IMR-90 (cell line): ENCODE measurements around the gene RPUSD2. TPM values are rescaled to one million over a fixed set of nuclear protein-coding genes. Genes with fewer than 3 reads are reported as not detected.

Experiments used
- ATAC-seq: fragments of 200-7000 bp; cut with Tn5 transposase; 2 replicates; pipeline ENCODE4 v1.9.1; 2020; ENCODE audit warnings: low read depth, mild to moderate bottlenecking, moderate library complexity
- BruUV-seq: library from RNA; stranded (reverse); fragments of 400-500 nt; replicated peaks from 2 replicates; lab custom pipeline; 2021; lab: Mats Ljungman, UMichigan
- CTCF ChIA-PET: fragments of 300-600 bp; formaldehyde crosslinking; extraction: SDS; loops from one replicate; lab custom pipeline; 2021; ENCODE audit warnings: antibody characterized with exemption; lab: Yijun Ruan, JAX
- POLR2A ChIA-PET: fragments of 300-600 bp; sonication (Branson Sonifier 250); formaldehyde crosslinking; loops from one replicate; lab custom pipeline; 2022; ENCODE audit warnings: antibody characterized with exemption; ENCODE audit not compliant: unreplicated experiment; lab: Charles Lee
- DNase-seq: peaks from one replicate; pipeline ENCODE4 v3.0.0; 2013
- H2AFZ ChIP-seq: replicated peaks from 2 replicates; pipeline ENCODE3; 2013; ENCODE audit warnings: low read length, mild to moderate bottlenecking; ENCODE audit not compliant: poor library complexity
- H2AK5ac ChIP-seq: 2 replicates; pipeline ENCODE4 v1.6.1; 2013; ENCODE audit warnings: low read depth, low read length, inconsistent platforms
- H2AK9ac ChIP-seq: replicated peaks from 2 replicates; pipeline ENCODE3; 2013; ENCODE audit warnings: mild to moderate bottlenecking, low read depth, low read length, moderate library complexity; ENCODE audit not compliant: poor library complexity
- H2BK120ac ChIP-seq: 2 replicates; pipeline ENCODE4 v1.6.1; 2013; ENCODE audit warnings: low read depth, low read length, inconsistent platforms
- H2BK15ac ChIP-seq: 3 replicates; pipeline ENCODE4 v1.6.1; 2013; ENCODE audit warnings: low read depth, low read length, inconsistent platforms
- H2BK20ac ChIP-seq: 2 replicates; pipeline ENCODE4 v1.6.1; 2013; ENCODE audit warnings: low read depth, mild to moderate bottlenecking, inconsistent platforms, low read length, moderate library complexity
- H2BK5ac ChIP-seq: 2 replicates; pipeline ENCODE4 v1.6.1; 2013; ENCODE audit warnings: mild to moderate bottlenecking, low read depth, low read length, inconsistent platforms; ENCODE audit not compliant: poor library complexity, severe bottlenecking
- H3K14ac ChIP-seq: replicated peaks from 2 replicates; pipeline ENCODE4 v1.6.1; 2013; ENCODE audit warnings: low read depth, low read length, inconsistent platforms
- H3K18ac ChIP-seq: 2 replicates; pipeline ENCODE4 v1.6.1; 2013; ENCODE audit warnings: low read depth, low read length, control low read depth
- H3K23ac ChIP-seq: 2 replicates; pipeline ENCODE4 v1.6.1; 2013; ENCODE audit warnings: low read depth, low read length, inconsistent platforms
- H3K27ac ChIP-seq: 2 replicates; pipeline ENCODE4 v1.5.1; 2013; ENCODE audit warnings: mild to moderate bottlenecking, control low read depth, low read length; ENCODE audit not compliant: insufficient read depth
- H3K27me3 ChIP-seq: 2 replicates; pipeline ENCODE4 v1.6.1; 2013; ENCODE audit warnings: low read length; ENCODE audit not compliant: control insufficient read depth, insufficient read depth
- H3K36me3 ChIP-seq: 2 replicates; pipeline ENCODE4 v1.6.1; 2013; ENCODE audit warnings: low read length, mixed read lengths; ENCODE audit not compliant: control insufficient read depth, insufficient read depth
- H3K4ac ChIP-seq: 2 replicates; pipeline ENCODE4 v1.6.1; 2013; ENCODE audit warnings: low read depth, low read length, inconsistent platforms
- H3K4me1 ChIP-seq: 2 replicates; pipeline ENCODE4 v1.6.1; 2013; ENCODE audit warnings: low read length, mixed read lengths; ENCODE audit not compliant: control insufficient read depth, insufficient read depth
- H3K4me2 ChIP-seq: 2 replicates; pipeline ENCODE4 v1.6.1; 2013; ENCODE audit warnings: low read depth, mild to moderate bottlenecking, control low read depth, low read length, moderate library complexity
- H3K4me3 ChIP-seq: 2 replicates; pipeline ENCODE4 v1.5.1; 2013; ENCODE audit warnings: low read depth, mild to moderate bottlenecking, control low read depth, low read length, moderate library complexity; ENCODE audit not compliant: insufficient read depth
- H3K56ac ChIP-seq: 2 replicates; pipeline ENCODE4 v1.6.1; 2013; ENCODE audit warnings: low read length, inconsistent platforms; ENCODE audit not compliant: insufficient read depth; ENCODE audit errors: extremely low read depth
- H3K79me1 ChIP-seq, 2 experiments: 2 replicates each; pipeline ENCODE4 v1.6.1; 2013; ENCODE audit warnings: low read length in 2 of 2, inconsistent platforms in 1 of 2, low read depth in 1 of 2
- H3K9ac ChIP-seq: 2 replicates; pipeline ENCODE4 v1.6.1; 2013; ENCODE audit warnings: low read depth, low read length, control low read depth
- H3K9me1 ChIP-seq: 2 replicates; pipeline ENCODE4 v1.6.1; 2013; ENCODE audit warnings: low read length, inconsistent platforms; ENCODE audit not compliant: insufficient read depth
- H3K9me3 ChIP-seq: 2 replicates; pipeline ENCODE4 v1.6.1; 2013; ENCODE audit warnings: low read length; ENCODE audit not compliant: control insufficient read depth, insufficient read depth
- H4K20me1 ChIP-seq: 2 replicates; pipeline ENCODE4 v1.6.1; 2013; ENCODE audit warnings: low read length, inconsistent platforms; ENCODE audit not compliant: insufficient read depth
- H4K5ac ChIP-seq: 2 replicates; pipeline ENCODE4 v1.6.1; 2013; ENCODE audit warnings: mild to moderate bottlenecking, low read depth, low read length, control low read depth
- H4K8ac ChIP-seq, 2 experiments: 2 replicates each; pipeline ENCODE4 v1.6.1; 2013; ENCODE audit warnings: low read depth in 2 of 2, low read length in 2 of 2, control low read depth in 1 of 2, inconsistent platforms in 1 of 2
- H4K91ac ChIP-seq: 2 replicates; pipeline ENCODE4 v1.6.1; 2013; ENCODE audit warnings: low read depth, low read length, inconsistent platforms; ENCODE audit not compliant: insufficient read depth
- BHLHE40 ChIP-seq: fragments of 150-350 bp; IDR thresholded peaks from 2 replicates; pipeline ENCODE4 v1.6.1; 2016; ENCODE audit warnings: mild to moderate bottlenecking, low read depth, low read length
- CEBPB ChIP-seq: IDR thresholded peaks from 2 replicates; pipeline ENCODE4 v1.6.1; 2012; ENCODE audit warnings: low read depth, low read length, improper control_type of control experiment
- CHD1 ChIP-seq: IDR thresholded peaks from 2 replicates; pipeline ENCODE4 v1.6.1; 2012; ENCODE audit warnings: low read depth, low read length, improper control_type of control experiment
- FOS ChIP-seq: fragments of 150-350 bp; IDR thresholded peaks from 2 replicates; pipeline ENCODE4 v1.6.1; 2016; ENCODE audit warnings: low read depth, low read length
- MAFK ChIP-seq: IDR thresholded peaks from 2 replicates; pipeline ENCODE4 v1.6.1; 2012; ENCODE audit warnings: low read depth, low read length, improper control_type of control experiment
- MXI1 ChIP-seq: IDR thresholded peaks from 2 replicates; pipeline ENCODE4 v1.6.1; 2012; ENCODE audit warnings: low read depth, mild to moderate bottlenecking, low read length, moderate library complexity, borderline replicate concordance
- NFE2L2 ChIP-seq: fragments of 150-350 bp; IDR thresholded peaks from 2 replicates; pipeline ENCODE4 v1.6.1; 2016; ENCODE audit warnings: low read depth, mild to moderate bottlenecking, low read length
- POLR2A ChIP-seq: IDR thresholded peaks from 2 replicates; pipeline ENCODE4 v1.6.1; 2012; ENCODE audit warnings: mild to moderate bottlenecking, low read depth, low read length
- RAD21 ChIP-seq: IDR thresholded peaks from 2 replicates; pipeline ENCODE4 v1.6.1; 2012; ENCODE audit warnings: low read length, improper control_type of control experiment
- RCOR1 ChIP-seq: IDR thresholded peaks from 2 replicates; pipeline ENCODE4 v1.6.1; 2012; ENCODE audit warnings: mild to moderate bottlenecking, low read length, improper control_type of control experiment; ENCODE audit not compliant: insufficient replicate concordance
- RFX5 ChIP-seq: IDR thresholded peaks from 2 replicates; pipeline ENCODE4 v1.8.0; 2012; ENCODE audit warnings: low read depth, mild to moderate bottlenecking, low read length, moderate library complexity
- SMC3 ChIP-seq: fragments of 150-350 bp; IDR thresholded peaks from 2 replicates; pipeline ENCODE4 v1.6.1; 2016; ENCODE audit warnings: low read depth, mild to moderate bottlenecking, antibody characterized with exemption, low read length, moderate library complexity
- WGBS, 2 experiments: methylation state at CpG; one replicate each; pipeline versions ENCODE4 v1.1.5 to v1.1.7; 2013; ENCODE audit warnings: missing lambda C conversion rate in 2 of 2; ENCODE audit not compliant: insufficient read length in 1 of 2; ENCODE audit errors: extremely low coverage in 2 of 2; 5-methylcytosine and 5-hydroxymethylcytosine counted together
- dilution Hi-C: fragments of 300-500 bp; cut with HindIII; formaldehyde crosslinking; loops from one replicate; pipeline ENCODE4 v1.14.3; 2018; ENCODE audit warnings: low sequenced_read_pairs; ENCODE audit not compliant: unreplicated experiment
- in situ Hi-C: fragments of 300-500 bp; cut with MboI; formaldehyde crosslinking; loops from 3 replicates; pipeline ENCODE4 v1.14.3; 2019; ENCODE audit warnings: low sequenced_read_pairs, inconsistent platforms, mixed read lengths
- intact Hi-C: fragments of 100-400 bp; cut with micrococcal nuclease; formaldehyde crosslinking; loops from 2 replicates; pipeline ENCODE4 v1.10.0; 2022
- polyA plus RNA-seq, 3 experiments: library from polyadenylated mRNA; depleted of rRNA; stranded (reverse); fragments of >200 nt; gene quantifications; 2 replicates each; pipeline ENCODE4 v1.2.3, GENCODE V29; 2012; ENCODE audit warnings: low replicate concordance in 1 of 3
- total RNA-seq: library from RNA; depleted of rRNA; stranded (reverse); fragments of >200 nt; gene quantifications from 2 replicates; pipeline ENCODE4 v1.2.3, GENCODE V29; 2012
- TF ChIP-seq, protein P1 (sequence below): fragments of 150-350 bp; IDR thresholded peaks from 2 replicates; pipeline ENCODE4 v1.6.1; 2017; ENCODE audit warnings: mild to moderate bottlenecking, antibody characterized with exemption, low read length, low read depth
- TF ChIP-seq, protein P2 (sequence below): fragments of 150-350 bp; IDR thresholded peaks from 2 replicates; pipeline ENCODE4 v1.6.1; 2016; ENCODE audit warnings: low read depth, mild to moderate bottlenecking, low read length, moderate library complexity, borderline replicate concordance
- TF ChIP-seq, protein P3 (sequence below): conservative IDR thresholded peaks from 2 replicates; pipeline ENCODE4 v1.5.1; 2012; ENCODE audit warnings: mild to moderate bottlenecking, low read depth, low read length, improper control_type of control experiment

RPUSD2 gene
- total and polyA plus RNA-seq, 2 of the 4 experiments (the other 2 are of a cell fraction), result 7.4 to 13.4 TPM

DNA sequence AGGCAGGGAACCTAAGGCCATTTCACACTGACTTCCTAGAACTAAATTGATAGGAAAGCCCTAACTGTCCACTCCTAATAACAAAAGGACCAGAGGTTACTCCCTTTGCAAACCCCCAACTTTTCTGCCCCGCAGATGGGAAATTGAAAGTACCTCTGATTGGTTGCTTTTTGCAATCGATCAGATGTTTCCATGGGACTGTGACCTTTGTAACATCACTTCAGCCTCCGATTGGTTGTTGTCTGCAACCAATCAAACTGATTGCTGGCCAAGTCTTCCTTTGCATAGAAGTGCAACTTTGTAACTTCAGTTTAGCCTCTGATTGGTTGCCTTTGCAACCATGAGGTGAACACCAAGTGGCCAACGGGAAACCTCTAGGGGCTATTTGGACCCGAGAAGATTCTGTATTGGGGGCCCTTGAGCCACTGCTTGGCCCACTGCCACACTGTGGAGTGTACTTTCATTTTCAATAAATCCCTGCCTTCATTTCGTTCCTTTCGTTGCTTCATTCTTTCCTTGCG lies 13.7 kb downstream of the RPUSD2 start:
- TF ChIP-seq, protein P1, sequence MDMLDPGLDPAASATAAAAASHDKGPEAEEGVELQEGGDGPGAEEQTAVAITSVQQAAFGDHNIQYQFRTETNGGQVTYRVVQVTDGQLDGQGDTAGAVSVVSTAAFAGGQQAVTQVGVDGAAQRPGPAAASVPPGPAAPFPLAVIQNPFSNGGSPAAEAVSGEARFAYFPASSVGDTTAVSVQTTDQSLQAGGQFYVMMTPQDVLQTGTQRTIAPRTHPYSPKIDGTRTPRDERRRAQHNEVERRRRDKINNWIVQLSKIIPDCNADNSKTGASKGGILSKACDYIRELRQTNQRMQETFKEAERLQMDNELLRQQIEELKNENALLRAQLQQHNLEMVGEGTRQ, result no peak
- TF ChIP-seq CEBPB (no peak), RCOR1 (no peak), RFX5 (no peak), RAD21 (no peak), POLR2A (no peak), CHD1 (no peak), MAFK (no peak), SMC3 (no peak), BHLHE40 (no peak), NFE2L2 (no peak), FOS (no peak), MXI1 (no peak)
- TF ChIP-seq, protein P2, sequence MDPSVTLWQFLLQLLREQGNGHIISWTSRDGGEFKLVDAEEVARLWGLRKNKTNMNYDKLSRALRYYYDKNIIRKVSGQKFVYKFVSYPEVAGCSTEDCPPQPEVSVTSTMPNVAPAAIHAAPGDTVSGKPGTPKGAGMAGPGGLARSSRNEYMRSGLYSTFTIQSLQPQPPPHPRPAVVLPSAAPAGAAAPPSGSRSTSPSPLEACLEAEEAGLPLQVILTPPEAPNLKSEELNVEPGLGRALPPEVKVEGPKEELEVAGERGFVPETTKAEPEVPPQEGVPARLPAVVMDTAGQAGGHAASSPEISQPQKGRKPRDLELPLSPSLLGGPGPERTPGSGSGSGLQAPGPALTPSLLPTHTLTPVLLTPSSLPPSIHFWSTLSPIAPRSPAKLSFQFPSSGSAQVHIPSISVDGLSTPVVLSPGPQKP, result no peak
- TF ChIP-seq, protein P3, sequence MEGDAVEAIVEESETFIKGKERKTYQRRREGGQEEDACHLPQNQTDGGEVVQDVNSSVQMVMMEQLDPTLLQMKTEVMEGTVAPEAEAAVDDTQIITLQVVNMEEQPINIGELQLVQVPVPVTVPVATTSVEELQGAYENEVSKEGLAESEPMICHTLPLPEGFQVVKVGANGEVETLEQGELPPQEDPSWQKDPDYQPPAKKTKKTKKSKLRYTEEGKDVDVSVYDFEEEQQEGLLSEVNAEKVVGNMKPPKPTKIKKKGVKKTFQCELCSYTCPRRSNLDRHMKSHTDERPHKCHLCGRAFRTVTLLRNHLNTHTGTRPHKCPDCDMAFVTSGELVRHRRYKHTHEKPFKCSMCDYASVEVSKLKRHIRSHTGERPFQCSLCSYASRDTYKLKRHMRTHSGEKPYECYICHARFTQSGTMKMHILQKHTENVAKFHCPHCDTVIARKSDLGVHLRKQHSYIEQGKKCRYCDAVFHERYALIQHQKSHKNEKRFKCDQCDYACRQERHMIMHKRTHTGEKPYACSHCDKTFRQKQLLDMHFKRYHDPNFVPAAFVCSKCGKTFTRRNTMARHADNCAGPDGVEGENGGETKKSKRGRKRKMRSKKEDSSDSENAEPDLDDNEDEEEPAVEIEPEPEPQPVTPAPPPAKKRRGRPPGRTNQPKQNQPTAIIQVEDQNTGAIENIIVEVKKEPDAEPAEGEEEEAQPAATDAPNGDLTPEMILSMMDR, result no peak
- ChIA-PET CTCF (no interaction called here), POLR2A (no interaction called here)
- no peak overlapping the region for H4K5ac ChIP-seq
- no peak overlapping the region for H2BK20ac ChIP-seq
- H3K9ac ChIP-seq, result no peak overlapping the region
- H3K18ac ChIP-seq, result no peak overlapping the region
- no peaks in the 10 kb centered on the region for H3K4me1 ChIP-seq
- no peaks in the 10 kb centered on the region for H3K36me3 ChIP-seq
- no peak overlapping the region for H3K23ac ChIP-seq
- peak overlapping the region; percentile 2 for H2AFZ ChIP-seq
- dilution Hi-C loops (no loop called here), in situ Hi-C loops (no loop called here), intact Hi-C loops (no loop called here)
- WGBS, 2 experiments, result 67% methylated on average over 4 of the region's 8 CpGs; no CpG with 5 or more reads in 1 of the 2 experiments
- H3K9me3 ChIP-seq, result no peaks in the 10 kb centered on the region
- ATAC-seq (no peak), DNase-seq (no peak)
- H2AK5ac ChIP-seq, result no peak overlapping the region
- BruUV-seq, result no TSS peak
- no peak overlapping the region for H2BK15ac ChIP-seq
- H3K79me1 ChIP-seq, result no peaks in the 10 kb centered on the region
- H3K9me1 ChIP-seq, result no peaks in the 10 kb centered on the region
- H3K27me3 ChIP-seq, result no peaks in the 10 kb centered on the region
- no peak overlapping the region for H3K4me2 ChIP-seq
- H2BK120ac ChIP-seq, result no peak overlapping the region
- H3K4me3 ChIP-seq, result no peak overlapping the region
- no peak overlapping the region for H3K27ac ChIP-seq
- H2AK9ac ChIP-seq, result no peak overlapping the region
- H3K14ac ChIP-seq, result no peak overlapping the region
- H4K8ac ChIP-seq, result no peak overlapping the region
- no peak overlapping the region for H4K91ac ChIP-seq
- H3K4ac ChIP-seq, result no peak overlapping the region
- H2BK5ac ChIP-seq, result no peak overlapping the region
- no peaks in the 10 kb centered on the region for H4K20me1 ChIP-seq
- no peak overlapping the region for H3K56ac ChIP-seq
